LoVo (cell line): ENCODE results near the gene HEMK1.

Experiments
- DNase-seq: peaks from one replicate; pipeline ENCODE4 v3.0.0-alpha.2; 2016; ENCODE audit warnings: low spot score

Gene HEMK1

DNA sequence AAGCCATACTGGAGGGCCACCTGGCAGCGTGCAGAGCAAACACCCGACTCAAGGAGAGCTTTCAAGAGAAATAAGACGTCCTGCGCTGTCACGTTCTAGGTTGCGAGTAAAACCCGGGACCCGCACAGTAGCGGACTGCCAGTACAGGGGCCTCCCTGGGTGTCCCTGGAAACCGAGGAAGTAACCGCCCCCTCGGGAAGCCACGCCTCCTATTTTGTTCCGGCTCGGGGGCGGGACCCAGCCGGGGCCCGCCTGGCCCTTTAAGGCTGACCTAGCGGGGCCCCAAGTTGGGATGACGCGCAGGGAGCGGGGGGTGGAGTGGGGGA, 47.4 kb downstream of the HEMK1 start:
- DNase-seq, result peak; percentile 91

DNA sequence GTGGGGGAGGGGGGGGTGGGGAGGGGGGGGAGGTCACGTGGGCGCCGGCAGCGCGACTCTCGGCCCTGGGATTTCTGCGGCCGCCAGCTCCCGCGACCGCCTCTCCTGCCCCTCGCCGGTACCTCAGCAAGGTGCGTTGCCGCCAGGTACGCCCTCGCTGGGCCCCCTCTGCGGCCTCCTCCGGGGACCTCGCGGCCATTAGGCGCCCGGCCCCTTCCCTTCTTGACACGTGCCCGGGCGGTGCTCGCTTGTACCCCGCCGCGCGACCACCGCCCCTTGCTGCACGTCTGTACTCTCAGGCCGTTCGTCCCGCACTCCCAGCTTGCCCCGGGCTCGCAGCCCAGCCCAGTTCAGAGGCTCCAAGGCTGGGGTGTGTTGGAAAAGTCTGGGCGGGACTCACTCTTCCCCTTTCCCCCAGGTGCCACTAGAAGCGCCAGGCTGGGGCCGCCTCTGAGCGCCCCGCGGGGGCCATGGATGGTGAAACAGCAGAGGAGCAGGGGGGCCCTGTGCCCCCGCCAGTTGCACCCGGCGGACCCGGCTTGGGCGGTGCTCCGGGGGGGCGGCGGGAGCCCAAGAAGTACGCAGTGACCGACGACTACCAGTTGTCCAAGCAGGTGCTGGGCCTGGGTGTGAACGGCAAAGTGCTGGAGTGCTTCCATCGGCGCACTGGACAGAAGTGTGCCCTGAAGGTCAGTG, 47.9 kb downstream of the HEMK1 start, which contains the start of gene MAPKAPK3:
TSS of gene MAPKAPK3 (plus strand) at position 56 of the 696 bp plus-strand sequence. CDS start at position 471, 415 bp downstream.
- no peak for DNase-seq

DNA sequence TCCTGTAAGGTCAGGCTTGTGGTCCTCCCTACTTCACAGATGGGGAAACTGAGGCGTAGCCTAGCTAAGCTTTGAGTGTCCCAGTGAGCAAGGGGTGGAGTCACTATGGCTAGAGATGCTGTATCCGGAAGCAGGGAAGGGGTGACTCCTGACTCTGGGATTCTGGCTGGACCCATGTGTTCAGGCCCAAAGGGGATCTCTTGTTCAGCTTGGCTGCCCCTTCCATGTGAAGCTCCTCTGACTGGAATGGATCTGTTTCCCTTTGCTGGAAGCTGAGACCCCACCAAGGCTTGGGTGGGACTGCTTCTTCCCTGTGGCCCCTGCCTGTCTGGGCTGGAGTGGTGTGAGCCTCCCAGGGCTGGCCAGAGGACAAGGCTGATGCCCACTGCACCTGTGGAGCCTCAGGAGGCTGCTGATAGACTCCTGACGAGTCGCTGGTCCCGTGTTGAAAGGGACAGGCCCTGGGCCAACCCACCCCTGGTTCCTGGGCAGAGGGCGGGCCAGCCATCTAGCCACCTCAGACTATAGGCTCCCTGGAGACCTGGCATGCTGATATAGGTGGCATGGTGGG, 48.7 kb downstream of the HEMK1 start:
- DNase-seq, result no peak

DNA sequence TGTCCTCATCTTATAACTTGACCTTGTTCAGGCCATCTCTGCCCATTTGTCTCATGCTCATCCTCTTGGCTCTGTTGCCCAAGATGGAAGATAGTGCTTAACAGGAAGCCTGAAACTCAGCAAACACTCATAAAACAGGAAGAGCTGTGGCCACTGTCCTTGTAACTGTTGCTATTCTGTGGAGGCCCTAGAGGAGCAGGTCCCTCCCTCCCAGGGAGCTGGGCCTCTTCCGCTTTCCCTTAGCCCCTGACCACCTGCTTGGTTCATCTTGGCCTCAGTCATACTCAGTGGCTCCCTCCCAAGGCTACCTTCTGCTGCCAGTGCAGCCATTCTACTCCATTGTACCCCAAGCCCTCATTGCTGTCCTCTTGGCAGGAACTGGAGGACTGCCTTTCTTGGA, 51.1 kb downstream of the HEMK1 start:
- no peak for DNase-seq

GRCh38 chr3:50620820-50621219, 51.5 kb downstream of the HEMK1 start:
- no peak for DNase-seq

DNA sequence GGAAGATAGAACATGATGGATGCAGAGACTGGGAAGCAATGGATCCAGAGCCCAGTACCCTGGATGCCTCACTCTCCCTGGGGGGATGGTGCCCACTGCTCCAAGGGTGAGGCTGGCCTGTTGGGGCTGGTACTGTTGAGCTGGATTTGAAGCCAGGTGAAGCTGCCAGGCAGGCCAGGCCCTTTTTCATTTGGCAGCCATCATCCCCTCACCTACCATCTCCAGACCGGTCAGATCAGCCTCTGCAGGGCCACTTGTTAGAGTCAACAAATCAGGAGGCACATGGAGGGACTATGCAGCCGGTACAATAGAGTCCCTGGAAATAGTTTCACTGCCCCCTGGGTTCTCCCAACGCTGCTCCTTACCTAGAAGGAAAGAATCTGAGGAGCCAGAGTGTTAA, 53.6 kb downstream of the HEMK1 start:
- DNase-seq, result no peak

DNA sequence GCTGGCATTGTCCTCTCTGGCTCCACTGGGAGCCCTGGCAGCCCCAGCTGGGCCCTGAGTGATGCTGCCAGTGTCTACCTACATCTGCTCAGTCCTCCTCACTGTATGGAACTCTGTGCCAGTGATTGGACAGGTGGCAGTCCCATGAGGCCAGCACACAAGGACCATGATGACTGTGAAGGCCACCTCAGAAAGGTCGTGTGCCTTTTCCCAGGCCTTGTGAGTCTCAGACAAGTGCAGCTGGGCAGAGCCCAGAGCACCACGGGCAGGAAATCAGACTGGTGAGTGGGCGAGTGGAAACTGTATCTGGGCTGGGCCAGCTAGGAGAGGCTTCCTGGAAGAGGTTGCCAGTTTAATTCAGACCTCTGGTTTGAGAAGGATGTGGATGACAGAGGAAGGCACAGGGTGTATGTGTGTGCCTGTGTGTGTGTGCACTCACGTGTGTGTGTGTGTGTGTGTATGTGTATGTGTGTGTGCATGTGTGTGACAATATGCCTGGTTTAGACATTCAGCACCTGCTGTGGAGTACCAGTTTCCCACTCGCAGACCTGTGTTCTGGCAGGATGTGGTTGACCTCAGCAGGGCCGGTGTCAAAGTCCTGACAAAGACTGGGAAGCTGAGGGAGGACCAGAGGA, 54.6 kb downstream of the HEMK1 start:
- no peak for DNase-seq

DNA sequence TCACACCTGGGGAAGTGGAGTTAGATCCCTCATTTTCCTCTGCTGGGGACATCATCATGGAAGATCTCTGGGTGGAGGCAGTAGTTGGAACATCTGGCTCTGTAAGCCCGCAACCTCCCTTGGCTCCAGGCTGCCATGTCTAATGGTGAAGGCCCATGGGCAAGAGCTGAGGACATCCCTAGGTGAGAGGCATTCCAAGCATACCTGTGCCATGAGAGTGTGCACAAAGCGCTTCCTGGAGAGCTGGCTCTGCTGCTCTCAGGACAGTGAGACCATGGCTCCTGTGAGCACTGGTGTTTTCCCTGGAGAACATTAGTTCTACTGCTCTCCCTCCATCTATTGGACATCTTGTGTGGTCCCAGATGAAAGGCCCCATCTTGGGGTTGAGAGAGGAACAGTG, 55.3 kb downstream of the HEMK1 start:
- no peak for DNase-seq

DNA sequence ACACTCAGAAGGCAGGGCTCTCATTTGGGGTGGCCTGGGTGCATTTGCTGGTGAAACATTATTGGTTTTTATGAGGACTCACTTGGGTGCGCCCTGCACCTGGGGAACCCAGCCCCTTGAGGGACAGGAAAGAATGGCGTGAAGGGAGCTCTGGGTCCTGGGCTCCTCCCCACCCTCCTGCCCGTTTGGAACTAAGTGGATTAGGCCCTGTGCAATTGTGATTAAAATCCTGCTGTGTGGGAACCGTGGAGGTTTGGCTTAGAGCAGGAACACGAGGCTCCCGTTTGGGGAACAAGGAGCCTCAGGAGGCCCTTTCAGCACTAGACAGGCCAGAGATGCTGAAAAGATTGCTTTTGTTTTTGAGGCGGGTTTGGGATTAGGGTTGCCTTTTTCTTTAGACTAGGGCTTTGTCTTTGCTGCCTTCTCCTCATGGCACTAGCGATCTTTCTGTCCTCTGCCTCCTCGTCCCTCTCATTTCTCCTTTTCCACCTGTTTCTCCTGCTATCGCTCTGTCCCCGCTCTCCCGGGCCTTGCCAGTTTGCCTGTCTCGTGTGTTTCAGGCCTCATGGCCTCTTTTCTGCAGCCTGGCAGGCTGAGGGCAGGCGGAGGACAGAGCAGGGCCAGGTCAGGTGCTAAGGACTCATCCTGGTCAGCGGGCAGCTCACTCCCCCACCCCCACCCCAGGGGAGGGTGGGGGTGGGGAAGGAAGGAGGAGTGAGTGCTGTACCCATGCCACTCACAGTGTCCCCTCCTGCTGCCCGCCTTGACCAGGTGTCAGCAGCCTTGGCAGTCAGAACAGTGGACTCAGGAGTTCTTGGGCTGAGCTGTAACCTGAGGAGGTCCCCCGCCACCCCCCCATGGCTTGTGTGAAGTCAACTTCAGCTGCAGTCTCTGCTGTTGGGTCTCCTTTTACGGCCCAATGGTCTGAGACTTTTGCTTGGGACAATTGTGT, 56.2 kb downstream of the HEMK1 start:
- no peak for DNase-seq

DNA sequence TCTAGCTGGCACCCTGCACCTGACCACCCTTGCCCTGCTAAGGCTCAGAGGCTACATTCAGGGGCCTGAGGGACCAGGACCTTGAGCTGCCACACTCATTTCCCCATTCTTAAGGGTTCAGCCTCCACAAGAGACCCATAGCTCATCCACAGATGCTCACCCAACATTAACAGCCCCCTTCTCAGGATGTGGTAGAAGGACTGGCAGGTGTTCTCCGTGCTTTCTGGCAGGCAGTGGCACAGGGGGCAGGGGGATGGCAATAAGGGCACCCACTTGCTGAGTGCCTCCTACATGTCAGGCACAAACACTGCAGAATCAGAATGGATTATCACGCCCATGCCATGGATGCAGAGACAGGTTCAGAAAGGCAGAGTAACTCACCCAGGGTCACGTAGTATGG, 57.1 kb downstream of the HEMK1 start:
- no peak for DNase-seq

- peak; percentile 61 for DNase-seq
Observed at GRCh38 chr3:50627407-50628051, 58.2 kb downstream of the HEMK1 start.

DNA sequence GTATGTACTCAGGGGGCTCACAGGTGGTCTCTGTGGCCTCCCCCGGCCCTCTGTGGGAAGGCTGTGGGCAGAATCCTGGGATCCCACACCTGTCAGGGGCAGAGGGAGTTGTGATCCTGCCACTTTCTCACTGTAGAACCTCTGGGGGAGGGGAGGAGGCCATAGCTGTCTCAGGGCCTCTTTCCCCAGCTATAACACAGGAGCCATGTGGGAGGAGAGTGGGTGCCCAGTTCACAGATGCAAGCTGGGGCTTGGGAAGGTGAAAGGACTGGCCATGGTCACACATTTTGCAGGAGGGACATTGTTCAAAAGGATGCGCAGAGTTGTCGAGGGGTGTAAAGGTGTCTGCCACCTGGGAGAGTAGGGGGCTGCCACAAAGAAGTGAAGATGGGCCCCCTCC, 59.3 kb downstream of the HEMK1 start:
- DNase-seq, result no peak

DNA sequence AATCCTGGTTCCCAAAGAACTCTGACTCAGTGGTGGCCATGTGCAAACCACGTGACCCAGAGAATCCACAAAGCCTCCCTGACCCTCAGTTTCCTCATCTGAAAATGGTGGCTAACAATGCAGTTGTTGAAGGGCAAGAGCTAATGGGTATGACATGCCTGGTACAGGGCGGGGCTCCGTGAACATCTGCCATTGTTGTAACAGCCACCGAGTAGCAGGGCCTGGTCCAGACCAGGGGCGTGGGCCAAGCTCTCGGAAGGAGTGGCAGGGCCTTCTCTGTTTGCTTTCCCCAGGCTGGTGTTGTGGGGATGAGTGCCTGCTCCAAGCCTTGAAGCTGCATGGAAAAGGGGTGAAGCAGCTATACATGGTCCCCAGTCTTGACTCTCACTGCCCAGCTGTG, 61.1 kb downstream of the HEMK1 start:
- no peak for DNase-seq

DNA sequence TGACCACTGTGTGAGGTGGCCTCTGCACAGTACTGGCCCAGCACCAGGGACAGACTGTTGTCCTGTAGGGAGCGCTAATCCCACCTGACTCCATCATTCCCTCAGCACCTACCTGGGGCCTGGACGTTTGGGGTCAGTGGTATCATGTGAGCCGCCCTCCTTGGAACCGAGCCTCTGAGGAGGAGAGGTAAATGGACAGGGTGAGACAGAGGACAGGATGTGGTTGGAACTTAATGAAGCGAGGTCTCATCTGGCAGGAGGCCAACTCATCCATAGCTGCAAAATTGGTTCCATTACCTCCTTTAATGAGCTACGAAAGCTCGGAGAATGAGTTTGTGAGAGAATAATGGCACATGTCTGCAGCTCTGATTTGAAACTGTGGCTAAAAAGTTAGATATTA, 61.6 kb downstream of the HEMK1 start:
- no peak for DNase-seq

DNA sequence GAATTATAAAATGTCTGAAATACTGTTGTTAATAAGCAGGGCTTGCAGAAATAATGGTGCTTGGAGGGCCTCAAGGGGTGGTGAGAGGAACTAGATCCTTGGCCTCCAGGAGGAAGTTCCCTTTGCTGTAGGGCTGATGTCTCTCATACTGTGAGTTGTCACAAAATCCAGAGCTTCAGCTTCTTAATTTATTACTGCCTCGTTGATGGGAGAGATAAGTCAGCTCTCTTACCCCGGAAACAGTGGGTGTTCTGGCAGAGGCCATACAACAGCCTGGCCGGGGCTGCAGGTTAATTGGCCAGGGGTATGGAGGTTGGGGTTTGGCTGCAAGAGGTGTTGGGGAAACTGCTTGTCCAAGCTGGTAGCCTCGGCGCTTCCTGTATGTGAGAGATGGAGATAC, 63.1 kb downstream of the HEMK1 start:
- no peak for DNase-seq

DNA sequence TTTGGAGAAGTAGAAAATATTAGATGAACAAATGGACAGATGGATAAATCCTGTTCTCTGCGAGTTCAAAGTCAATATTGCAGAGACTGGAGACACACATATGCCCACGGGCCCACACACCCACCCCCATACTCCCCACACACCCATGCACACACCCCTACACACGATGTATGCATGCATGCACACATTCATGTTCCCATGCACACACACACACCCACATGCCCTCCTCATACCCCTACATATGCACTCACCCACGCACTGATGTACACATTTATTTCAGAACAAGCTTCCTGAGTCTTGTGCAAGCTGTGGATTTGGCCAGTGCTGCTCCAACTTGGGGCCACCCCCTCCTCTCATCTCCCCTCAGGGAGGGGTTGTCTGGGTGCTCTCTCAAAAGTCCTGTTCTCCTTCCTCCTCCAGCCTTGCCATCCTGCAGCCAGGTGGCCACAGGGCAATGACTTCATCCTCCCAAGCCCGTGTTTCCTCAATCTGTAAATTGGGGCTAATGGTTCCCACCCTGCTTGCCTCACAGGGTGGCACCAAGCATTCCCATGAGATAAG, 64.0 kb downstream of the HEMK1 start:
- no peak for DNase-seq

DNA sequence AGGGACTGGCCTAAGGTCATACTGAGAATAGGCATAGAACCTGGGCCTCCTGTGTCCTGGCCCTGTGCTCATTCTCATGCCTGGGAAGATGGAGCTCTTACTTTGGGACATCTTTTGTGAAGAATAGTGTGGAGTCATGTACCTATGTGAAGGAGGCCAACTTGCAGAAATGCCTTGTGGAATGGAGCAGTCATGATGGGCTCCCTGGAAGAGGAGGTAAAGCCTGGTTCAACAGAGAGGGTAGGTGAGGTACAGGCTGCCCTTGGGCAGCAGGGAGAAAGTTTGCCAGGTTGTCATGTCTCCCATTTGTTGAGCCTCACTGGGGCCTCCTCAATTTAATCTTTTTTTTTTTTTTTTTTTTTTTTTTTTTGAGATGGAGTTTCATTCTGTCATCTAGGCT, 65.7 kb downstream of the HEMK1 start:
- DNase-seq, result no peak

DNA sequence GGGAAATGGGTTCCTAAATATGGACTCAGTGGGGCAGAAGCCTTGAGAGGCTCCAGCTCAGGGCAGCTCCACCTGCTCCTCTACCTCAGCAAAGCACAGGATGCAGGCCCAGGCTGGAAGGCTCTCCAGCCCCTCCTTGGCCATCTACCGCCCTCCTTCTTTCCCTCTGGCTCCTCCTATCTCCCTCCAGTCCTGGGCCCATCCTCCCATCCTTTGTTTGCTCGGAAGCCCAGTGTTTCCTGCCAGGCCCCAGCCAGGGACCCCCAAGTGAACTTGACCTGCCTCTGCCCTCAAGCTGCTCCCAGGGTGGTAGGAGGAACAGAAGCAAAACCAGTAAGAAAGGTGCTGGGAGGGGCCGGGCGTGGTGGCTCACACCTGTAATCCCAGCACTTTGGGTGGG, 67.7 kb downstream of the HEMK1 start:
- DNase-seq, result no peak

- no peak for DNase-seq
Observed at GRCh38 chr3:50637945-50638344, 68.6 kb downstream of the HEMK1 start.

DNA sequence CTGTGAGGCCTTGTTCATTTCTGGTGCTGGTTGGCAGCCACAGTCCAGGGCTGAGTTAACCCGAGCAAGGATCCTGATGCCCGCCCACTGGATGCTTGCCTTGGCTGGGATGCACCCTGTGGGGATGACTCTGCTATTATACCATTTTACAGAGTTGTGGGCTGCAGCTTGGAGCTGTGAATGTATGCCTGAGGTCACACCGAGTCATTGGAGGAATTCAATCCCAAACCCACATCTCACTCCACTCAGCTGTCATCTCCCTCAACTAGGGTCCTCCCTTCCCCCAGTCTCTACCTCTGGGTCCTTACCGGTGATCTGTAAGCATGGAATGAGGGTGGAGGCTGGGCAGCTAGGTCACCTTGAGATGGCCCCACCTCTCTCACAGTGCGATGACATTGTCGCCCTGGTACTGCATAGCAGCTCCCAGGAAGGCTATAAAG, 69.8 kb downstream of the HEMK1 start:
- DNase-seq, result peak; percentile 5

- no peak for DNase-seq
Observed at GRCh38 chr3:50642382-50642781, 73.1 kb downstream of the HEMK1 start.

DNA sequence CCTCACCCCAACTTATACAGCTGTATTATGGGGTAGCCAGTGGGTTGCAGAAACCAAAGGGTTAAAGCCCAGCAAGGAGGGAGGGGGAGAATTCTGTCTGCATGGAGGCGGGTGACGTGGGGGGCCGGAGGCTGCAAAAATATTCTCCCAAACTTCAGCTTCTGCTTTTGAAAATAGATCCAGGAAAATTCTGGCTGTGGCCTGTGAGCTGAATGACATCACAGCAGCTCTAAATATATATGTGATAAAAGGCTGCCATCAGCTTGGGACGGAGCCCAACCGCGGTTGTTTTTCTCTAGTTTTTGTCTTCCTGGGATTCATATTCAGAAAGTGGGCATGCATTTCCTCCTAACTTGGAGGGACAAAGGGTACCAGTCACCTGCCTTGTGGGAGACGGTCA, 75.2 kb downstream of the HEMK1 start:
- DNase-seq, result no peak
